Liver (tissue), 9 donors: ENCODE measurements around the gene COL1A2. TPM values are rescaled to one million over a fixed set of nuclear protein-coding genes. Genes with fewer than 3 reads are reported as not detected.

Experiments used
- DNase-seq: peaks from one replicate; pipeline ENCODE4 v3.0.0-alpha.2; 2017; ENCODE audit warnings: low spot score
- H3K27ac ChIP-seq, 2 donors: one replicate each; pipeline ENCODE4 v1.7.0; 2013; ENCODE audit warnings: inconsistent platforms in 2 of 2, low read length in 2 of 2, control low read depth in 1 of 2, low read depth in 1 of 2, mild to moderate bottlenecking in 1 of 2
- H3K27me3 ChIP-seq, 4 donors: one replicate each; pipeline versions ENCODE4 v1.6.1 to v1.7.0; 2013; ENCODE audit warnings: low read length in 3 of 4, inconsistent platforms in 1 of 4, mild to moderate bottlenecking in 1 of 4, moderate library complexity in 1 of 4; ENCODE audit not compliant: control insufficient read depth in 4 of 4, insufficient read depth in 4 of 4
- H3K36me3 ChIP-seq, 4 donors: one replicate each; pipeline versions ENCODE4 v1.6.1 to v1.7.0; 2013; ENCODE audit warnings: low read length in 3 of 4, mild to moderate bottlenecking in 3 of 4, low read depth in 1 of 4, moderate library complexity in 1 of 4; ENCODE audit not compliant: control insufficient read depth in 4 of 4, insufficient read depth in 3 of 4
- H3K4me1 ChIP-seq, 4 donors: one replicate each; pipeline versions ENCODE4 v1.6.1 to v1.7.0; 2013; ENCODE audit warnings: low read length in 3 of 4, mild to moderate bottlenecking in 3 of 4, moderate library complexity in 1 of 4; ENCODE audit not compliant: control insufficient read depth in 4 of 4, insufficient read depth in 4 of 4
- H3K4me3 ChIP-seq, 3 donors: one replicate each; pipeline versions ENCODE4 v1.6.1 to v1.7.0; 2013; ENCODE audit warnings: low read length in 3 of 3, control low read depth in 1 of 3, low read depth in 1 of 3, mild to moderate bottlenecking in 1 of 3
- H3K9ac ChIP-seq, 2 donors: one replicate each; pipeline ENCODE4 v1.7.0; 2013; ENCODE audit warnings: low read length in 2 of 2, mild to moderate bottlenecking in 2 of 2, moderate library complexity in 2 of 2, control low read depth in 1 of 2, low read depth in 1 of 2
- H3K9me3 ChIP-seq, 4 donors: one replicate each; pipeline versions ENCODE4 v1.6.1 to v1.7.0; 2013; ENCODE audit warnings: low read length in 3 of 4; ENCODE audit not compliant: control insufficient read depth in 4 of 4
- CTCF ChIP-seq: fragments of 150-350 bp; IDR thresholded peaks from 2 replicates; pipeline ENCODE4 v1.5.1; 2017; ENCODE audit warnings: improper control_type of control experiment, low read depth, low read length; ENCODE audit not compliant: missing input control
- EGR1 ChIP-seq, 2 donors: IDR thresholded peaks; 2 replicates each; pipeline ENCODE4 v1.6.1; 2016 to 2018; ENCODE audit warnings: antibody characterized with exemption in 2 of 2, low read depth in 2 of 2
- FOXA1 ChIP-seq: IDR thresholded peaks from 2 replicates; pipeline ENCODE4 v1.6.1; 2016; ENCODE audit warnings: antibody characterized with exemption
- FOXA2 ChIP-seq: IDR thresholded peaks from 2 replicates; pipeline ENCODE4 v1.6.1; 2016; ENCODE audit warnings: antibody characterized with exemption
- GABPA ChIP-seq, 2 donors: IDR thresholded peaks in 1 of 2; conservative IDR thresholded peaks in 1 of 2; 2 replicates each; pipeline ENCODE4 v1.6.1; 2016; ENCODE audit warnings: antibody characterized with exemption in 2 of 2, mild to moderate bottlenecking in 1 of 2, moderate library complexity in 1 of 2
- HNF4A ChIP-seq, 2 donors: conservative IDR thresholded peaks; 2 replicates each; pipeline ENCODE4 v1.6.1; 2016; ENCODE audit warnings: antibody characterized with exemption in 2 of 2, mild to moderate bottlenecking in 2 of 2
- HNF4G ChIP-seq: IDR thresholded peaks from 2 replicates; pipeline ENCODE4 v1.6.1; 2016; ENCODE audit warnings: antibody characterized with exemption
- JUND ChIP-seq, 2 donors: IDR thresholded peaks; 2 replicates each; pipeline ENCODE4 v1.6.1; 2016; ENCODE audit warnings: antibody characterized with exemption in 2 of 2
- MAX ChIP-seq: IDR thresholded peaks from 2 replicates; pipeline ENCODE4 v1.6.1; 2016; ENCODE audit warnings: antibody characterized with exemption
- NR2F2 ChIP-seq: IDR thresholded peaks from 2 replicates; pipeline ENCODE4 v1.6.1; 2016; ENCODE audit warnings: antibody characterized with exemption
- RAD21 ChIP-seq, 2 donors: IDR thresholded peaks; 2 replicates each; pipeline ENCODE4 v1.6.1; 2016; ENCODE audit warnings: antibody characterized with exemption in 2 of 2, mild to moderate bottlenecking in 2 of 2
- REST ChIP-seq: IDR thresholded peaks from 2 replicates; pipeline ENCODE4 v1.6.1; 2016; ENCODE audit warnings: antibody characterized with exemption, mild to moderate bottlenecking
- RXRA ChIP-seq, 2 donors: IDR thresholded peaks; 2 replicates each; pipeline ENCODE4 v1.6.1; 2017 to 2018; ENCODE audit warnings: antibody characterized with exemption in 2 of 2, mild to moderate bottlenecking in 1 of 2
- SP1 ChIP-seq: IDR thresholded peaks from 2 replicates; pipeline ENCODE4 v1.6.1; 2018; ENCODE audit warnings: antibody characterized with exemption, mild to moderate bottlenecking
- TAF1 ChIP-seq: conservative IDR thresholded peaks from 2 replicates; pipeline ENCODE4 v1.6.1; 2016; ENCODE audit warnings: antibody characterized with exemption, mild to moderate bottlenecking
- YY1 ChIP-seq: IDR thresholded peaks from 2 replicates; pipeline ENCODE4 v1.6.1; 2016; ENCODE audit warnings: antibody characterized with exemption, mild to moderate bottlenecking
- ZBTB33 ChIP-seq: IDR thresholded peaks from 2 replicates; pipeline ENCODE4 v1.6.1; 2016; ENCODE audit warnings: antibody characterized with exemption
- WGBS: extraction: QIAGEN DNeasy Blood & Tissue Kit; methylation state at CpG from one replicate; pipeline ENCODE4 v1.1.7; 2013; 5-methylcytosine and 5-hydroxymethylcytosine counted together
- polyA plus RNA-seq, 2 donors: library from polyadenylated mRNA; stranded (reverse) in 1 of 2; unstranded in 1 of 2; fragments of 200-250 nt in 1 of 2; fragments of >200 nt in 1 of 2; fragmentation: Nextera tagmentation in 1 of 2; extraction: Ambion mirVana in 1 of 2; gene quantifications; one replicate each; pipeline versions ENCODE4 v1.2.1 to v1.2.3, GENCODE V29; 2013 to 2015
- total RNA-seq, 2 donors: library from RNA; depleted of rRNA; stranded (reverse); fragments of >200 nt; gene quantifications; one replicate each; pipeline ENCODE4 v1.2.3, GENCODE V29; 2014
- donor health status: healthy.
- donor health status: healthy.
- donor health status: healthy.
- donor health status: healthy.
- donor health status: healthy.

Gene COL1A2
- total and polyA plus RNA-seq, 4 donors, result 11.5 to 86.2 (median 42.0) TPM

GRCh38 chr7:94432281-94432670 is 37.6 kb downstream of the COL1A2 start:
- Histone ChIP-seq H3K27ac (no peak overlapping the region), H3K9ac (no peak overlapping the region), H3K4me3 (no peak overlapping the region), H3K36me3 (no peaks in the 10 kb centered on the region), H3K4me1 (no peaks in the 10 kb centered on the region), H3K9me3 (no peaks in the 10 kb centered on the region), H3K27me3 (no peaks in the 10 kb centered on the region)
- 83% methylated on average over 2 of the region's 2 CpGs for WGBS
- TF ChIP-seq EGR1 (IDR thresholded peaks at IDR 0.05; ENCODE audit: low read depth in 2 of 2) (no peak), FOXA1 (no peak), REST (no peak), MAX (no peak), JUND (IDR thresholded peaks at IDR 0.05) (no peak), YY1 (no peak), HNF4A (conservative IDR thresholded peaks at IDR 0.05) (no peak), NR2F2 (no peak), FOXA2 (no peak), RXRA (IDR thresholded peaks at IDR 0.05) (no peak), GABPA (IDR thresholded peaks at IDR 0.05 in 1 of 2, conservative IDR thresholded peaks at IDR 0.05 in 1 of 2) (no peak), TAF1 (no peak), RAD21 (IDR thresholded peaks at IDR 0.05) (no peak), HNF4G (no peak)
- no peak for DNase-seq

- Histone ChIP-seq H3K4me1 (no peaks in the 10 kb centered on the region), H3K36me3 (no peaks in the 10 kb centered on the region), H3K4me3 (no peak overlapping the region), H3K9ac (no peak overlapping the region), H3K27ac (no peak overlapping the region), H3K9me3 (no peaks in the 10 kb centered on the region), H3K27me3 (no peaks in the 10 kb centered on the region)
- DNase-seq, result no peak
- TF ChIP-seq ZBTB33 (no peak), SP1 (no peak), TAF1 (no peak), REST (no peak), HNF4G (no peak), CTCF (no peak), JUND (IDR thresholded peaks at IDR 0.05) (no peak), MAX (no peak)
- 93% methylated on average over 1 of the region's 1 CpG for WGBS
These were observed 38.1 kb downstream of the COL1A2 start for GRCh38 chr7:94432817-94433216.
